Left lobe of liver (tissue), 2 donors: ENCODE data around the gene CEP63. TPM values are rescaled to one million over a fixed set of nuclear protein-coding genes. Genes with fewer than 3 reads are reported as not detected.

ENCODE experiments used
- ATAC-seq: fragments of 200-7000 bp; cut with Tn5 transposase; one replicate; pipeline ENCODE4 v1.9.1; 2020; ENCODE audit warnings: mild to moderate bottlenecking, moderate library complexity
- DNase-seq: peaks from one replicate; pipeline ENCODE4 v3.0.0-alpha.2; 2020; ENCODE audit warnings: low spot score
- total RNA-seq: library from RNA; stranded (reverse); gene quantifications from one replicate; pipeline ENCODE4 v1.2.1, GENCODE V29; 2021
- donor health status: DM: no; HTN: no; CAD: no; lungs with moderate emphysema.
- donor health status: DM: no; HTN: yes; CAD: no.

The CEP63 gene
- total RNA-seq, 1 donor from 2014 or later, result 9.6 TPM

- no peak for DNase-seq
- ATAC-seq, result no peak
Observed at GRCh38 chr3:134606033-134607025, 120.5 kb downstream of the CEP63 start.

DNA sequence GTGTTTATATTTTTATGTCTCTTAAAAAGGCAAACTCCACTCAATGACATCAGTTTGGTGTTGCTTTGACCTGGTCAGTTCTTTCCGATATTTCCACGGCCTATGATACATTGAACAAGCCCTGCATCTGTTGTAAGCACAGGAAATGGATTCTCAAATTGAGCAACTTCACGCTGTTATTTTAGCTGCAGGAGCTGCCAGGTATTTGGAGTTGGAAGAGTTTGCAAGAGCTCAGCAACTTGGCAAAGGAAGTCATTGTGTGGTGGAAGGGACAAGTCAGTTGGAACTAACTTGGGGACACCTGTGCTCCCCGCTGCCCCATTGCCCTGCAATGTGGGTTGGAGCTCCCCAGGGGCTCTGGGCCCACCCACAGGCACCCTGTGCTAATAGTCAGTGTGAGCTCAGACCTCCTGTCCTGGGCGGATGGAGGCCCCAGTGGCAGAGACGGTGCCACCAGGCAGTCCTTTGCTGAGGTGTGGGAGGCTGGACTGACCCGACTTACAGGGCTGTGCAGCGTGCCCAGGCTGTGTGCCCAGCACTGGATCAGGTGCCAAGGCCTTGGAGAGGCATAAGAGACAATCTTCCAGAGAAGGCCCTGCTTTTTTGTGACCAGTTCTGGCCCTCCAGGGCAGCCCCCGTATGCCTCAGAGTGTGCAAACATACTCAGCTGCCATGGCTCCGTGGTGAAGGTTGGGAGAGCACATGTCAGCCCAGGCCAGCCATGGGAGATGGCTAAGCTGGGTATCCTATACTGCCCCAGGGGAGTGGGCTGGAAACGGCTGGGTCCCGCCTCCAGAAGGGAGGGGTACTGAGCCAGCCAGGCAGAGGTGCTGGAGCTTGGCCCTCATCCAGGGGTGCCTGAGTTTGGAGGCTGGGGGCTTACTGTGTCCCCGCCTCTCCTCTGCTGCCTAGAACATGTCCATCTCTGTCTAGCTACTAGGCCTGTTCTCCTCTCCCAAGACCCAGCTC is 121.5 kb downstream of the CEP63 start:
- DNase-seq (peak; percentile 53), ATAC-seq (peak; percentile 75)

GRCh38 chr3:134608023-134608770 is 122.3 kb downstream of the CEP63 start:
- no peak for ATAC-seq
- no peak for DNase-seq

DNA sequence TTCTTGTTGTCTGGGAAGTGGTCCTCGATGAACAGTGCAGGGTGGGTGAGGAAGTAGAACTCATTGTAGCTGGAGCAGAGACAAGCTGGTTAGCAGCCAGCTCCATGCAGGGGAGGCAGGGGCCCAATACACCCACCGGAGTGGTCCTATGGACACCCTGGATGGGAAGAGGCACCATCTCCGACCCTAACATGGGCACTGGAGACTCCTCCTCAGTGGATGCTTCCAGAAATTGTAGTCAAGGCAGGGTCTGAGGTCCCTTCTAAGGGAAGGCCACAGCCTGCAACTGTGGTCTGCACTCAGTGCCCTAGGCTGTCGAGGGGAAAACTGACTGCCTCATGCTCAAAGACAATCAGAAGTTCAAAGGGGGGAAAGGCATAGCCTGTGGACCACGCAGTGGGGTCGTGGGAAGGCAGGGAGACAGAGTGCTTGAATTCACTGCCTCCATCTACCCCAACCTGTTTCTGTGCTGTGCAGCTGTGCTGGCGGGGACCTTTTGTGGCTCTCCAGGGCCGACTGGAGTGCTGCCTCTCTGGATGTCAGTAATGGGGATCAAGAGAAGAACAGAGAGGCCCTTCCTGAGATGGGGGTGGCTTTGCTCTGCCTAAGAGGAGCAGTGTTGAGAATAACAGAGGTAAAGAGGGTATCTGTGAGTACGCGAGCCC is 123.0 kb downstream of the CEP63 start:
- DNase-seq, result no peak
- ATAC-seq, result no peak

- DNase-seq, result no peak
- ATAC-seq, result no peak
Observed at GRCh38 chr3:134609821-134610431, 124.1 kb downstream of the CEP63 start.

DNA sequence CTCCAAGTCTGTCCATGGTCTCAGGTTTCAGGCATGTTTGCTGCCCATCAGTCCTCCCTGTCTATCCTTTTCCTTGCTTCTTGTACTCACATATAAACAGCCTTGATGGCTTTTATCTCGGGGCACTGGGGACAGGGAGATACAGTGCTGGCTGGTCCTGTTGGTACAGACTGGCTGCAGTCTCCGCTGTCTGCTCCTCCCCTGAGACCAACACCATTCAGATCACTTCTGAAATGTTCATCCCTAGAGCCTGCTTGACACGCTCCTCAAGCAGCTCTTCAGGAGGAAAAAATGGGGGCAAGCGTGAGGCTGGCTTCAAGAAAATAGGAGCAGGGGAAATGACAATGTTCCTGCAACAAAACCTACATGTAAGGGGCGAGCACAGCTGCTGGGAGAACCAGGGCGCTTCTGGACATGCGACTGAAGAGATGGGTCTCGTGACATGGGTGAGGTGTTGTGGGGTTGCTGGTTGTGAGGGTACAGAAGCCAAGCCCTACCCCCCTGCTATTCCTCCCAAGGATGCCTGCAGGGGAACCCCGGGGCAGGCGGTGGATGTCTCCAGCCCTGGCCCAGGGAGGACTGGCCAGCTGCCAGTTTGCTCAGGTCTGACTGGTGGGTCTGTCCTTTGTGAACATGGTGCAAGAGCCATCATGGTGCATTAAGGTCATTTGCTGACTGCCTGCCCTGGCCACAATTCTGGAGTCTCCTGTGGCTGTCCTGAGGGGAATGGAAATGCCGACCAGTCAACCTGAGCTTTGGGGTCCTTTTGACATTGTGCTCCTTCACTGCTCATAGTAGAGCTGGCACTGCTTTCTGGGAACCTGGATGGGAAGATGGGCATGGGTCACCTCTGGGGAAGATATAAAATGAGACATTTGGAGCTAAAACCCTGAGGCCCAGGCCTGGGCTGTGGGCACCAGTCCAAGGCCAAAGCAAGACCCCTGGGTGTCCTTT is 124.9 kb downstream of the CEP63 start:
- ATAC-seq, result no peak

GRCh38 chr3:134611516-134611915 is 125.7 kb downstream of the CEP63 start:
- no peak for ATAC-seq

More for the DNA sequence above, 124.9 kb downstream of the CEP63 start:
- no peak for DNase-seq

GRCh38 chr3:134613006-134613520 is 127.2 kb downstream of the CEP63 start:
- ATAC-seq, result no peak
- no peak for DNase-seq

More at GRCh38 chr3:134611516-134611915, 125.7 kb downstream of the CEP63 start:
- no peak for DNase-seq

DNA sequence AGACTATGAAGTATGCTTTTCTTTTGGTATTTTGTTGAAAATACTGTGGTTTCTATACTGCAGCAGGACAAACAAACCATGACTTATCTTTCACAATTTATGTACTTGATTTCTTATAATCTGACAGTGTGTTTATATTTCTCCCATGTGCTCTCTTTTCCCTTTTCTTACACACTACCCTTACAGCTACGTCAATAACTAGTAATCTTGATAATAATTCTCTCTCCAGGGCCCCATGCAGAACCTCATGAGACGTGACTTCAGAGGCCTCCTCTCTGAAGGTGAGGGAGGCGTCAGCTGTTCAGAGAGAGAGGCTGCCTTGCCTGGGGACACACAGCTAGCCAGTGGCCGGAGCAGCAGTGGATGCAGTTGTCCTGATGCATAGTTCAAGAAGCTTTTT is 129.1 kb downstream of the CEP63 start:
- no peak for ATAC-seq
- no peak for DNase-seq

GRCh38 chr3:134615743-134616142 is 129.9 kb downstream of the CEP63 start:
- DNase-seq (peak; percentile 7), ATAC-seq (no peak)

DNA sequence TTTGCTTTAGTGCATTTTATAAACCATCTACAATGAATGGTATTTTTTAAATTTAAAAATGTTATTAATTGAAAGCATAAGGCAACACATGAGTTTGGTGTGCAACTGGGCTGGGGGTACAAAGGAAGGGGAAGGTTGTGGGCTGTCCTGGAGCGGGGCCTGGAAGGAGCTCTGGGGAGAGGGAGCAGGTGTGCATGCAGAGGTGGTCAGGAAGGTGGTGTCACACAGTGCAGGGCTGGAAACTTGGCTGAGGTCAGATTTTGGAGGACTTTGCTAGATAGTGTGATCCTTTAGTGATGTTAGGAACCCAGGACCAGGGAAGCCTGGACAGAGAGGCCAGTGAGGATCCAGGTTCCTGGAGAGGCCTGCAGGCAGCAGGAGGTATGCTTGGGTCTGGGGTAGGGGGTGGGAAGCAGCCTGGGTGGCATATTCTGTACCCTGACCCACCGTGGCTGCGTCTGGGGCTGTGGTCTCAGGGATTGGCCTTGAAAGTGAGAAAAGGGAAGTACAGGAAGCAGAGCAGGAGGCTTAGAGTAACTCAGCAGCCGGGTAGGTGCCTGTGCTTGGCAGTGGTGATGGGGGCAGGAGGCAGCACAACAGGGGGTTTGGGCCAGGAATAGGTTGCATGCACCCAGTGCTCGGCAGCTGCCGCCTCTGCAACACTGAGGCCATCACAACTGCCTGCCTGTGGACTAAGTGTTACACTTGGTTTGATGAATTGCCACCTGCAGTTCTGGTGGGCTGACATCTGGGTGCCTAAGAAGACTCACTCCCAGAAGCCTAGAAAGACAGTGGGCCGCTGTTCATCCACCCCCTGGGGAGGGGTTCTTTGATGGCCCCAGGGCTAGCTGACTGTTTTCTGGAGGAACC is 132.0 kb downstream of the CEP63 start:
- peak; percentile 16 for DNase-seq
- ATAC-seq, result no peak

DNA sequence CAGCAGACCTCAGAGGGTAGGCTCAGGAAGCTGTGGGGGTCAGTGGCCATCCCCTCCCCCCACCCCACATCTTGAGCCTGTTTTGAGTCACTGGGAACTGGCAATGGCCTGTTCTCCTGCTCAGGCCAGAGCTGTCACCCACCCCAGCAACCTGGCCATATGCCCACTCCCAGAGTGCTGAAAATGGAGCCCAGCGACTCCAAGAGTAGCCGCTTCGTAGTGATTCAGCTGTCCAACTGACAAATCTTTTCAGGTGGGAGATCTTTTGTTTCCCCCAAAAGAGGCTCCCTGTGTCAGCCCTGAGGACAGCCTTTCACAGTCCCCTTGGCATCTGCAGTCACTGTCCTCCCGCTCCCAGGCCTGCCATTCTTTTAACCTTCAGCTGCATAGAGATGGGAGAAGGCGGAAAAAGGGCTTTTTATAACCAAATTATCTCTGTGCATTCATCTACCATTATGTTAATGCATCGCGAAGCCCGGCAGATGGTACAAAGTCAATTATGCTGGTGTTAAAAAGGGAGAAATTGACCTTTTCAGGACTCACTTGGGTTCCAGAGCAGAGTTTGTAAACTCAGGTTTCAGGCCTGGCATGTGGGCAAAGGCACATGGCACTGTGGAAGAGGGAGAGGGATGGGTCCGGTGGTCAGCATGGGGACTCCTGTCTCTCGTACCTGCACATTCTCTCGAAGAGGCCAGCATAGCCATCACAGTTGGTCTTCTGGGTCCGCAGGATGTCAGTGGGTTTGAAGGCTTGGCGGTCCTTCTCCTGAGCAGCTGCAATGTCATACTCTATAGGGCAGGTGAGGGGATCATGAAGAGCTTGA is 132.8 kb downstream of the CEP63 start:
- ATAC-seq (no peak), DNase-seq (peak; percentile 33)

DNA sequence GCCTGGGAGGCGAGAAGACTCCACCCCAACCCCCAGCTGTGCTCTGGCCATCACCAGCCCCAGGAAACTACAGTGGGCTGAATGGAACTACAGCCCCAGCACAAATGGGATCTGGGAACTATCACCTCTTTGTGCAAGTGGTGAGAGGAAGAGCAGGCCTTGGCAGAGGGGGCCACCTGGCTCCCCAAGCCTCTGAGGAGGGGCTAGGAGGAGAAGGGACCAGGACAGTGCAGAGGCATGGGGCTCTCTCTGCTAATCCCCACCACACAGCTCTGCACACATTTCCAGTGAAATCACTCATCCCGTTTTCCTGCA is 133.4 kb downstream of the CEP63 start:
- peak; percentile 6 for DNase-seq
- ATAC-seq, result no peak

- ATAC-seq (no peak), DNase-seq (peak; percentile 6)
Observed at GRCh38 chr3:134619884-134620445, 134.1 kb downstream of the CEP63 start.

DNA sequence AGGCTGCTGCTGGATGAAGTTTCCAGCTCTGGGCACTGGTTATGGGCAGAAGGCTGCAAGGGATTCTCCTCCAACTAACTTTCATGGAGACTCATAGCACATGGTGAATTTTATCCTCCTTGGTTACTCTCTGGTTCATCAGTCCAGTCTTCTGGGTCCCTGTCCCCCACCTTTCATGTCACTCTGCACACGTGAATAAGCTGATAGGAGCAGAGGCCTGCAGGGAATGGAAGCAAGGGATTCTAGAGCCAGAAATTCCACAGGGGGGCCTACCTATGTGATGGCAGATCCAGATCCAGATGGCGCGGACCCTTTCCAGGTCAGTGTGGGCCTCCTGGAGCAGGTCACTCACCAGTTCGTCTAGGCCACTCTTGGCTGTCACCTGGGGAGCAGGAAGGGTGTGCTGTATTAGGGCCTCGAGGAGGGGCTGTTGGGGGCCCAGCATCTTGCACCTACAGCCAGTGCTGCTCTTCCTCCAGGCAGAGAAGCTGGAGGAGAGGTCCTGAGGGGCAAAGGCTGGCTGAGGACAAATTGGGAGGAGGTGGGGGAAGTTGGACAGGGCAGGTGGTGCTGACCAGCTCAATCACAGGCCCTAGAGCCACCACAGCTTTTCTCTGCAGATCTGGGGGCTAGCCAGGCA is 134.7 kb downstream of the CEP63 start:
- no peak for ATAC-seq
- DNase-seq, result no peak

DNA sequence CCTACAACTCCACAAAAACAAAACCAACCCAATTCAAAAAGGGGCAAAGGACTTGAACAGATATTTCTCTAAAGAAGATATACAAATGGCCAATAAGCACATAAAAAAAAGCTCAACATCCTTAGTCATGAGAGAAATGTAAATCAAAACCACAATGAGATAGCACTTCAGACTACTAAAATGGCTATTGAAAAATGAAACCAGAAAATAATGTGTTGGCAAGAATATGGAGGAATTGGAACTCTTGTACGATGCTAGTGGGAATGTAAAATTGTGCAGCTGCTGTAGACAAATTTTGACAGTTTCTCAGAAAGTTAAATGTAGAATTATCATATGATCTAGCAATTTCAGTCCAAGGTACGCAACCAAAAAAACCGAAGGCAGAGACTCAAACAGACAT is 136.0 kb downstream of the CEP63 start:
- no peak for ATAC-seq
- no peak for DNase-seq
